Heart left ventricle (tissue), 13 donors: Measurements from ENCODE around the gene SLC5A6.

Source experiments
- POLR2A ChIP-seq, 2 donors: fragments of 450-650 bp; IDR thresholded peaks; one replicate each; pipeline ENCODE4 v1.6.1; 2017; ENCODE audit warnings: antibody characterized with exemption in 2 of 2, mild to moderate bottlenecking in 2 of 2, moderate library complexity in 2 of 2
- TF ChIP-seq, protein P1 (sequence below), 12 donors: fragments of 200-600 bp; sonication (generic) in 4 of 12; IDR thresholded peaks; one replicate each; pipeline versions ENCODE4 v1.5.0 to v1.8.0; 2018 to 2022; ENCODE audit warnings: antibody characterized with exemption in 12 of 12, mild to moderate bottlenecking in 5 of 12
- donor health status: ischemic (EF 13 %, LVEDD 7.1; RV severe dilation, severe dysfunction).
- donor health status: DM: no; HTN: yes; CAD: no.
- donor health status: DM: no; HTN: no; CAD: no.
- donor health status: ischemic (EF 25% LVEDD 6.9; RV normal size, moderate dysfunction).
- donor health status: ischemic (EF 25% LVEDD 5.7; RV mildly dilated, moderate dysfunction).
- donor health status: ischemic (EF 35%, LVEDD 5.7; RV mildly dilated, moderate dysfunction).
- donor health status: nonischemic (EF 11% LVEDD 7.7; RV severe dilation, severe dysfunction).
- donor health status: DM: yes; HTN: yes; CAD: no.
- donor health status: PGD.
- donor health status: ischemic (EF 29% LVEDD 5.4; RV normal size, mild dysfunction).
- donor health status: nonischemic (EF 23%, LVEDD 6.1; RV moderate dilation, normal function).

DNA sequence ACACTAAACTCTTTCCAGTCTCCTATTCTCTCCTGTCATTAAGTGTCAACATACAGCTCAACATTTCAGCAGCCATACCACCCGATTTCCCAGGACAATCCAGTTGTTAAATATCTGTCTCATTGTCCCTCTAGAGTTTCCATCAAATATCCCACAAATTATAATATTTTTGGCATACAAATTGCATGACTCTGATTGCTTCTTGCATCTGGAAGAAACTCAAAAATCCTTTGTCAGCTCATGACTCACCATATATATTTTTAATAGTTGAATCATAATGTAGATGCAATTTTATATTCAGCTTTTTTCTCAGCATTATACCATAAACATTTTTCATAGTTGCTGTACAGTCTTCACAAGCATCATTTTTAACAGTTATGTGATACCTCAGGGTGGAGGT, 43.6 kb upstream of the SLC5A6 start:
- TF ChIP-seq, protein P1, sequence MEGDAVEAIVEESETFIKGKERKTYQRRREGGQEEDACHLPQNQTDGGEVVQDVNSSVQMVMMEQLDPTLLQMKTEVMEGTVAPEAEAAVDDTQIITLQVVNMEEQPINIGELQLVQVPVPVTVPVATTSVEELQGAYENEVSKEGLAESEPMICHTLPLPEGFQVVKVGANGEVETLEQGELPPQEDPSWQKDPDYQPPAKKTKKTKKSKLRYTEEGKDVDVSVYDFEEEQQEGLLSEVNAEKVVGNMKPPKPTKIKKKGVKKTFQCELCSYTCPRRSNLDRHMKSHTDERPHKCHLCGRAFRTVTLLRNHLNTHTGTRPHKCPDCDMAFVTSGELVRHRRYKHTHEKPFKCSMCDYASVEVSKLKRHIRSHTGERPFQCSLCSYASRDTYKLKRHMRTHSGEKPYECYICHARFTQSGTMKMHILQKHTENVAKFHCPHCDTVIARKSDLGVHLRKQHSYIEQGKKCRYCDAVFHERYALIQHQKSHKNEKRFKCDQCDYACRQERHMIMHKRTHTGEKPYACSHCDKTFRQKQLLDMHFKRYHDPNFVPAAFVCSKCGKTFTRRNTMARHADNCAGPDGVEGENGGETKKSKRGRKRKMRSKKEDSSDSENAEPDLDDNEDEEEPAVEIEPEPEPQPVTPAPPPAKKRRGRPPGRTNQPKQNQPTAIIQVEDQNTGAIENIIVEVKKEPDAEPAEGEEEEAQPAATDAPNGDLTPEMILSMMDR (IDR thresholded peaks at IDR 0.05) = no peak
- no peak for TF ChIP-seq POLR2A (IDR thresholded peaks at IDR 0.05)
